ENCODE data around the gene ASB2.

GRCh38 chr14:94004015-94004414, 27.6 kb upstream of the ASB2 start:
- TF ChIP-seq CTCF (IDR thresholded peaks at IDR 0.05; ENCODE audit: low read depth, low read length, poor library complexity, severe bottlenecking) (no peak), EZH2phosphoT487 (IDR thresholded peaks at IDR 0.05; ENCODE audit: borderline replicate concordance, low read length) (no peak)

All from DOHH2 (cell line).